Right lobe of liver (tissue), 4 donors: ENCODE results near the gene NRN1L.
"Not testable (repeated sequence)": the region's sequence is repeated elsewhere in the genome, so short reads cannot be mapped to it uniquely, and the experiment has no call there.

Experiments
- POLR2A ChIP-seq: fragments of 450-650 bp; IDR thresholded peaks from one replicate; pipeline ENCODE4 v1.6.1; 2017; ENCODE audit warnings: antibody characterized with exemption, mild to moderate bottlenecking
- TF ChIP-seq, protein P1 (sequence below), 4 donors: fragments of 200-600 bp in 3 of 4; fragments of 450-650 bp in 1 of 4; IDR thresholded peaks; one replicate each; pipeline versions ENCODE4 v1.5.1 to v1.8.0; 2016 to 2022; ENCODE audit warnings: antibody characterized with exemption in 4 of 4, mild to moderate bottlenecking in 2 of 4
- donor health status: DM: no; HTN: no; CAD: no.
- donor health status: DM: no; HTN: no; CAD: no.
- donor health status: DM: no; HTN: yes; CAD: no.

DNA sequence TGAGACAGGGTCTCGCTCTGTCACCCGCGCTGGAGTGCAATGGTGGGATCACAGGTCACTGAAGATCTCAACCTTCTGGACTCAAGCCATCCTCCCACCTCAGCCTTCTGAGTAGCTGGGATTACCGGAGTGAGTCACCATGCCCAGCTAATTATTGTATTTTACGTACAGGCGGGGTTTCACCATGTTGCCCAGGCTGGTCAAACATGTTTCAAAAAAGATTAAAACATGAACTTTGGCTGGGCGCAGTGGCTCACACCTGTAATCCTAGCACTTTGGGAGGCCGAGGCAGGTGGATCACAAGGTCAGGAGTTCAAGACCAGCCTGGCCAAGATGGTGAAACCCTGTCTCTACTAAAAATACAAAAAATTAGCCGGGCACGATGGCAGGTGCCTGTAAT, 47.5 kb upstream of the NRN1L start:
- TF ChIP-seq, protein P1, sequence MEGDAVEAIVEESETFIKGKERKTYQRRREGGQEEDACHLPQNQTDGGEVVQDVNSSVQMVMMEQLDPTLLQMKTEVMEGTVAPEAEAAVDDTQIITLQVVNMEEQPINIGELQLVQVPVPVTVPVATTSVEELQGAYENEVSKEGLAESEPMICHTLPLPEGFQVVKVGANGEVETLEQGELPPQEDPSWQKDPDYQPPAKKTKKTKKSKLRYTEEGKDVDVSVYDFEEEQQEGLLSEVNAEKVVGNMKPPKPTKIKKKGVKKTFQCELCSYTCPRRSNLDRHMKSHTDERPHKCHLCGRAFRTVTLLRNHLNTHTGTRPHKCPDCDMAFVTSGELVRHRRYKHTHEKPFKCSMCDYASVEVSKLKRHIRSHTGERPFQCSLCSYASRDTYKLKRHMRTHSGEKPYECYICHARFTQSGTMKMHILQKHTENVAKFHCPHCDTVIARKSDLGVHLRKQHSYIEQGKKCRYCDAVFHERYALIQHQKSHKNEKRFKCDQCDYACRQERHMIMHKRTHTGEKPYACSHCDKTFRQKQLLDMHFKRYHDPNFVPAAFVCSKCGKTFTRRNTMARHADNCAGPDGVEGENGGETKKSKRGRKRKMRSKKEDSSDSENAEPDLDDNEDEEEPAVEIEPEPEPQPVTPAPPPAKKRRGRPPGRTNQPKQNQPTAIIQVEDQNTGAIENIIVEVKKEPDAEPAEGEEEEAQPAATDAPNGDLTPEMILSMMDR (IDR thresholded peaks at IDR 0.05) = not testable (repeated sequence)
- not testable (repeated sequence) for TF ChIP-seq POLR2A
